OCI-LY1 (cell line): ENCODE results near the gene SFXN1.

Source experiments
- EZH2 ChIP-seq: fragments of 200-600 bp; sonication (generic), shearing (Covaris generic); IDR thresholded peaks from 2 replicates; pipeline ENCODE4 v1.8.0; 2017; ENCODE audit warnings: borderline replicate concordance, mixed run types, mild to moderate bottlenecking, antibody characterized with exemption, low read length, moderate library complexity, mixed read lengths
- TF ChIP-seq, protein P1 (sequence below): fragments of 200-600 bp; sonication (generic), shearing (Covaris generic); IDR thresholded peaks from 2 replicates; pipeline ENCODE4 v1.5.1; 2017; ENCODE audit warnings: mild to moderate bottlenecking, antibody characterized with exemption, low read length, moderate library complexity, mixed read lengths

DNA sequence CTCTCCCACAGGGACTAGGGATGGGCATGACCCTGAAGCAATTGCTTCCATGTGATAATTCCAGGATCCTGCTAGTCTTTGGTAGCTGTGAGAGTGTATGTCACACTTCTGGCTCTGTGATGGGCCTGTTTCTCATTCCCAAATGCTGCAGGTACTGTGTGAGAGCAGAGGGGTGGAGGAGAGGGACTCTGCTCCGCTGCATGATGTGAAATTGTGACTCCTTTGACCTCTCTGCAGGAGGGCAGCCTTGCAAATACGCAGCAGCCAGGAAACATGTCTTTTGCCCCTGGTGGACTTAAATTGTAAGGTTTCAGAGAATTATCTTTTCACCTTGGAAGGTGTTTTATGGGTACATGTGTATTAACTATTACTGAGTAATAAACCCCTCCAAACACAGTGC lies 61.6 kb downstream of the SFXN1 start:
- TF ChIP-seq, protein P1, sequence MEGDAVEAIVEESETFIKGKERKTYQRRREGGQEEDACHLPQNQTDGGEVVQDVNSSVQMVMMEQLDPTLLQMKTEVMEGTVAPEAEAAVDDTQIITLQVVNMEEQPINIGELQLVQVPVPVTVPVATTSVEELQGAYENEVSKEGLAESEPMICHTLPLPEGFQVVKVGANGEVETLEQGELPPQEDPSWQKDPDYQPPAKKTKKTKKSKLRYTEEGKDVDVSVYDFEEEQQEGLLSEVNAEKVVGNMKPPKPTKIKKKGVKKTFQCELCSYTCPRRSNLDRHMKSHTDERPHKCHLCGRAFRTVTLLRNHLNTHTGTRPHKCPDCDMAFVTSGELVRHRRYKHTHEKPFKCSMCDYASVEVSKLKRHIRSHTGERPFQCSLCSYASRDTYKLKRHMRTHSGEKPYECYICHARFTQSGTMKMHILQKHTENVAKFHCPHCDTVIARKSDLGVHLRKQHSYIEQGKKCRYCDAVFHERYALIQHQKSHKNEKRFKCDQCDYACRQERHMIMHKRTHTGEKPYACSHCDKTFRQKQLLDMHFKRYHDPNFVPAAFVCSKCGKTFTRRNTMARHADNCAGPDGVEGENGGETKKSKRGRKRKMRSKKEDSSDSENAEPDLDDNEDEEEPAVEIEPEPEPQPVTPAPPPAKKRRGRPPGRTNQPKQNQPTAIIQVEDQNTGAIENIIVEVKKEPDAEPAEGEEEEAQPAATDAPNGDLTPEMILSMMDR = no peak
- TF ChIP-seq EZH2 = no peak
